B cell (primary cell): ENCODE results near the gene RIPOR3. TPM values are rescaled to one million over a fixed set of nuclear protein-coding genes. Genes with fewer than 3 reads are reported as not detected.

ENCODE experiments used
- ATAC-seq: fragments of 200-7000 bp; cut with Tn5 transposase; one replicate; pipeline ENCODE4 v1.10.0; 2021; ENCODE audit warnings: low read depth, mild to moderate bottlenecking, moderate number of reproducible peaks, moderate library complexity
- CTCF ChIA-PET: fragments of 350-600 bp; sonication (Branson Sonifier 250); formaldehyde crosslinking; loops from one replicate; lab custom pipeline; 2021; ENCODE audit warnings: antibody characterized with exemption, inconsistent platforms; lab: Charles Lee
- POLR2A ChIA-PET: fragments of 350-600 bp; sonication (Branson Sonifier 250); formaldehyde crosslinking; loops from one replicate; lab custom pipeline; 2021; ENCODE audit warnings: antibody characterized with exemption; lab: Charles Lee
- DNase-seq: peaks from one replicate; pipeline ENCODE4 v3.0.0; 2013
- H2AFZ ChIP-seq: 2 replicates; pipeline ENCODE4 v1.6.1; 2012; ENCODE audit warnings: mild to moderate bottlenecking, low read depth, low read length; ENCODE audit not compliant: insufficient read depth, poor library complexity, severe bottlenecking
- H3K27ac ChIP-seq, 2 donors: 1 replicate in 1 of 2; 2 replicates in 1 of 2; pipeline ENCODE4 v1.5.1; 2012 to 2013; ENCODE audit warnings: low read length in 2 of 2, mild to moderate bottlenecking in 2 of 2, moderate library complexity in 1 of 2
- H3K27me3 ChIP-seq, 4 experiments: fragments of 200-600 bp in 1 of 4; sonication (generic) in 1 of 4; replicated peaks in 1 of 4; 1 replicate in 2 of 4; 2 replicates in 2 of 4; pipeline versions ENCODE4 v1.6.1 to v1.7.0; 2013 to 2016; ENCODE audit warnings: low read length in 3 of 4, mild to moderate bottlenecking in 2 of 4, mixed read lengths in 1 of 4, moderate library complexity in 1 of 4; ENCODE audit not compliant: insufficient read depth in 4 of 4, control insufficient read depth in 3 of 4; ENCODE audit errors: control extremely low read depth in 1 of 4
- H3K36me3 ChIP-seq, 2 experiments: replicated peaks in 1 of 2; 1 replicate in 1 of 2; 2 replicates in 1 of 2; pipeline versions ENCODE4 v1.6.1 to v1.7.1; 2013; ENCODE audit warnings: low read length in 1 of 2; ENCODE audit not compliant: insufficient read depth in 2 of 2, control insufficient read depth in 1 of 2; ENCODE audit errors: control extremely low read depth in 1 of 2, extremely low read depth in 1 of 2
- H3K4me1 ChIP-seq, 2 donors: fragments of 200-600 bp in 1 of 2; sonication (generic) in 1 of 2; 1 replicate in 1 of 2; 2 replicates in 1 of 2; pipeline versions ENCODE4 v1.5.1 to v1.6.1; 2013 to 2017; ENCODE audit warnings: low read length in 2 of 2; ENCODE audit not compliant: control insufficient read depth in 2 of 2, insufficient read depth in 2 of 2
- H3K4me2 ChIP-seq: replicated peaks from 2 replicates; pipeline ENCODE3; 2012; ENCODE audit warnings: mild to moderate bottlenecking, low read depth, low read length; ENCODE audit not compliant: poor library complexity, severe bottlenecking
- H3K4me3 ChIP-seq, 5 experiments: fragments of 200-600 bp in 1 of 5; sonication (generic) in 1 of 5; 1 replicate in 3 of 5; 2 replicates in 2 of 5; pipeline versions ENCODE4 v1.5.1 to v1.7.0; 2011 to 2016; ENCODE audit warnings: low read length in 4 of 5, mild to moderate bottlenecking in 4 of 5, low read depth in 2 of 5, control low read depth in 1 of 5, moderate library complexity in 1 of 5; ENCODE audit not compliant: insufficient read depth in 1 of 5; ENCODE audit errors: control extremely low read depth in 1 of 5, extremely low read depth in 1 of 5
- H3K79me2 ChIP-seq: fragments of 200-600 bp; sonication (generic); one replicate; pipeline ENCODE4 v1.6.0; 2016; ENCODE audit warnings: low read length; ENCODE audit not compliant: control insufficient read depth, insufficient read depth
- H3K9ac ChIP-seq: fragments of 200-600 bp; sonication (generic); 2 replicates; pipeline ENCODE4 v1.6.1; 2017; ENCODE audit warnings: mild to moderate bottlenecking, low read length, moderate library complexity
- H3K9me3 ChIP-seq, 3 donors: one replicate each; pipeline versions ENCODE4 v1.6.1 to v1.7.1; 2013; ENCODE audit warnings: low read length in 2 of 3; ENCODE audit not compliant: control insufficient read depth in 2 of 3, insufficient read depth in 1 of 3; ENCODE audit errors: control extremely low read depth in 1 of 3
- H4K20me1 ChIP-seq: 2 replicates; pipeline ENCODE4 v1.6.0; 2012; ENCODE audit warnings: mild to moderate bottlenecking, low read length; ENCODE audit not compliant: insufficient read depth, control insufficient read depth, poor library complexity, severe bottlenecking
- H3K27ac Mint-ChIP-seq: one replicate; pipeline ENCODE4 v1.8.0; 2021; ENCODE audit warnings: mixed read lengths
- H3K27me3 Mint-ChIP-seq: one replicate; pipeline ENCODE4 v1.8.0; 2021; ENCODE audit warnings: mixed read lengths
- H3K4me1 Mint-ChIP-seq: one replicate; pipeline ENCODE4 v1.8.0; 2021; ENCODE audit warnings: mixed read lengths
- H3K4me3 Mint-ChIP-seq: one replicate; pipeline ENCODE4 v1.8.0; 2021; ENCODE audit warnings: mixed read lengths
- H3K9me3 Mint-ChIP-seq: one replicate; pipeline ENCODE4 v1.8.0; 2022; ENCODE audit warnings: mixed read lengths; ENCODE audit not compliant: insufficient read depth
- CTCF ChIP-seq: fragments of 200-600 bp; IDR thresholded peaks from one replicate; pipeline ENCODE4 v1.8.0; 2022; ENCODE audit warnings: antibody characterized with exemption, mild to moderate bottlenecking
- EZH2 ChIP-seq: IDR thresholded peaks from 2 replicates; pipeline ENCODE4 v1.6.1; 2012; ENCODE audit warnings: borderline replicate concordance, low read depth, mild to moderate bottlenecking, moderate library complexity, low read length; ENCODE audit not compliant: insufficient read depth, poor library complexity, severe bottlenecking
- WGBS: methylation state at CpG from one replicate; pipeline ENCODE4 v1.1.5; 2013; ENCODE audit warnings: missing lambda C conversion rate; ENCODE audit not compliant: insufficient coverage; 5-methylcytosine and 5-hydroxymethylcytosine counted together
- intact Hi-C: fragments of 100-400 bp; cut with micrococcal nuclease; formaldehyde crosslinking; loops from one replicate; pipeline ENCODE4 v1.10.0; 2022
- polyA plus RNA-seq: library from polyadenylated mRNA; depleted of rRNA; stranded (reverse); fragments of >200 nt; gene quantifications from 2 replicates; pipeline ENCODE4 v1.2.3, GENCODE V29; 2012
- total RNA-seq, 2 donors: library from RNA; stranded (reverse); fragments of 120-200 nt in 1 of 2; gene quantifications; 1 replicate in 1 of 2; 2 replicates in 1 of 2; pipeline versions ENCODE4 v1.2.3 to v1.2.4, GENCODE V29; 2013 to 2022

RIPOR3 gene
- total and polyA plus RNA-seq, 2 donors (not counting 1 experiment from before 2014, with no cell fraction given): 0.09 to 0.27 TPM

- POLR2A ChIA-PET: no interaction called here
Measured at GRCh38 chr20:50721881-50722281, 30.5 kb upstream of the RIPOR3 start.

GRCh38 chr20:50720582-50720981 lies 29.2 kb upstream of the RIPOR3 start:
- H3K36me3 ChIP-seq: no peaks in the 10 kb centered on the region
- no peaks in the 10 kb centered on the region for H3K9me3 ChIP-seq
- H3K9me3 Mint-ChIP-seq: no peaks in the 10 kb centered on the region
- H3K79me2 ChIP-seq: no peaks in the 10 kb centered on the region
- no peak overlapping the region for H2AFZ ChIP-seq
- DNase-seq (no peak), ATAC-seq (no peak)
- H3K27me3 Mint-ChIP-seq: peaks cover 16% of the 10 kb centered on the region
- H3K27ac Mint-ChIP-seq: no peak overlapping the region
- peaks cover 0 to 4% (median 0%) of the 10 kb centered on the region in 4 experiments for H3K27me3 ChIP-seq
- intact Hi-C loops: loop anchor here (5.0 kb wide), 1 partner anchor 1673 kb away; the partner anchor contains the start of gene CSE1L
- no peak overlapping the region for H3K4me2 ChIP-seq
- H3K4me3 Mint-ChIP-seq: no peak overlapping the region
- TF ChIP-seq CTCF: no peak
- TF ChIP-seq EZH2: no peak
- no peaks in the 10 kb centered on the region for H4K20me1 ChIP-seq
- no peak overlapping the region for H3K4me3 ChIP-seq
- ChIA-PET POLR2A (interaction anchor here (0.7 kb wide), 1 partner anchor 472 kb away, joined by 5 read pairs; no protein-coding TSS in a partner anchor), CTCF (interaction anchor here (1.7 kb wide), 1 partner anchor 29 kb away, joined by 4 read pairs; no protein-coding TSS in a partner anchor)
- no peak overlapping the region for H3K9ac ChIP-seq
- no peaks in the 10 kb centered on the region for H3K4me1 ChIP-seq
- no peak overlapping the region for H3K27ac ChIP-seq
- no peaks in the 10 kb centered on the region for H3K4me1 Mint-ChIP-seq

More at GRCh38 chr20:50721881-50722281, 30.5 kb upstream of the RIPOR3 start:
- no peaks in the 10 kb centered on the region for H3K4me1 ChIP-seq
- DNase-seq: no peak
- H3K27ac ChIP-seq: no peak overlapping the region
- H3K9ac ChIP-seq: no peak overlapping the region
- H3K9me3 ChIP-seq: no peaks in the 10 kb centered on the region
- H3K36me3 ChIP-seq: no peaks in the 10 kb centered on the region
- no peak overlapping the region for H3K4me3 ChIP-seq
- Mint-ChIP-seq H3K27me3 (peaks cover 17% of the 10 kb centered on the region), H3K27ac (no peak overlapping the region), H3K4me1 (no peaks in the 10 kb centered on the region), H3K4me3 (no peak overlapping the region), H3K9me3 (no peaks in the 10 kb centered on the region)
- H4K20me1 ChIP-seq: no peaks in the 10 kb centered on the region
- H2AFZ ChIP-seq: no peak overlapping the region
- WGBS: 84% methylated on average over 7 of the region's 9 CpGs
- peaks cover 0 to 4% (median 0%) of the 10 kb centered on the region in 4 experiments for H3K27me3 ChIP-seq
- intact Hi-C loops: loop anchor here (5.0 kb wide), 1 partner anchor 1675 kb away; the partner anchor contains the start of gene CSE1L
- CTCF ChIA-PET: no interaction called here
- H3K4me2 ChIP-seq: no peak overlapping the region
- H3K79me2 ChIP-seq: no peaks in the 10 kb centered on the region
- TF ChIP-seq CTCF: no peak
- no peak for TF ChIP-seq EZH2
- ATAC-seq: no peak
